Activated naive CD4-positive, alpha-beta T cell treated with anti-CD3 and anti-CD28 coated beads, Interleukin-2, amount 50 U/mL, for 24 hours (primary cell): ENCODE data around the gene MGRN1.

Source experiments
- H3K27ac Mint-ChIP-seq: one replicate; pipeline ENCODE4 v1.8.0; 2021; ENCODE audit warnings: mild to moderate bottlenecking, mixed read lengths
- H3K27me3 Mint-ChIP-seq: one replicate; pipeline ENCODE4 v1.8.0; 2021; ENCODE audit warnings: mixed read lengths
- H3K36me3 Mint-ChIP-seq: one replicate; pipeline ENCODE4 v1.8.0; 2021; ENCODE audit warnings: mixed read lengths
- H3K4me1 Mint-ChIP-seq: one replicate; pipeline ENCODE4 v1.8.0; 2021; ENCODE audit warnings: mixed read lengths
- H3K4me3 Mint-ChIP-seq: one replicate; pipeline ENCODE4 v1.8.0; 2021; ENCODE audit warnings: mild to moderate bottlenecking, mixed read lengths
- H3K9me3 Mint-ChIP-seq: one replicate; pipeline ENCODE4 v1.8.0; 2021; ENCODE audit warnings: mixed read lengths

The MGRN1 gene

GRCh38 chr16:4699046-4699556, 74.5 kb downstream of the MGRN1 start:
- H3K27me3 Mint-ChIP-seq = no peaks in the 10 kb centered on the region
- peaks cover 4% of the 10 kb centered on the region for H3K36me3 Mint-ChIP-seq
- H3K27ac Mint-ChIP-seq = no peak overlapping the region
- no peak overlapping the region for H3K4me3 Mint-ChIP-seq
- H3K4me1 Mint-ChIP-seq = peaks cover 8% of the 10 kb centered on the region
- H3K9me3 Mint-ChIP-seq = no peaks in the 10 kb centered on the region

- Mint-ChIP-seq H3K4me3 (no peak overlapping the region), H3K4me1 (peaks cover 2% of the 10 kb centered on the region), H3K36me3 (peaks cover 4% of the 10 kb centered on the region), H3K9me3 (no peaks in the 10 kb centered on the region), H3K27ac (no peak overlapping the region), H3K27me3 (no peaks in the 10 kb centered on the region)
These were observed 75.9 kb downstream of the MGRN1 start for GRCh38 chr16:4700380-4700996.

GRCh38 chr16:4700997-4701743, 76.5 kb downstream of the MGRN1 start:
- Mint-ChIP-seq H3K9me3 (no peaks in the 10 kb centered on the region), H3K4me1 (no peaks in the 10 kb centered on the region), H3K4me3 (no peak overlapping the region), H3K36me3 (peaks cover 4% of the 10 kb centered on the region), H3K27me3 (no peaks in the 10 kb centered on the region), H3K27ac (no peak overlapping the region)

- H3K4me3 Mint-ChIP-seq = no peak overlapping the region
- no peak overlapping the region for H3K27ac Mint-ChIP-seq
- H3K9me3 Mint-ChIP-seq = no peaks in the 10 kb centered on the region
- H3K36me3 Mint-ChIP-seq = peaks cover 5% of the 10 kb centered on the region
- H3K4me1 Mint-ChIP-seq = no peaks in the 10 kb centered on the region
- H3K27me3 Mint-ChIP-seq = no peaks in the 10 kb centered on the region
These were observed 77.3 kb downstream of the MGRN1 start for GRCh38 chr16:4701791-4702465.

GRCh38 chr16:4702466-4702808, 77.8 kb downstream of the MGRN1 start:
- no peaks in the 10 kb centered on the region for H3K9me3 Mint-ChIP-seq
- H3K27me3 Mint-ChIP-seq = no peaks in the 10 kb centered on the region
- no peak overlapping the region for H3K27ac Mint-ChIP-seq
- H3K4me3 Mint-ChIP-seq = no peak overlapping the region
- peaks cover 6% of the 10 kb centered on the region for H3K36me3 Mint-ChIP-seq
- no peaks in the 10 kb centered on the region for H3K4me1 Mint-ChIP-seq

GRCh38 chr16:4703906-4704305, 79.3 kb downstream of the MGRN1 start:
- no peaks in the 10 kb centered on the region for H3K27me3 Mint-ChIP-seq
- no peaks in the 10 kb centered on the region for H3K9me3 Mint-ChIP-seq
- peaks cover 6% of the 10 kb centered on the region for H3K36me3 Mint-ChIP-seq
- H3K4me1 Mint-ChIP-seq = no peaks in the 10 kb centered on the region
- no peak overlapping the region for H3K27ac Mint-ChIP-seq
- no peak overlapping the region for H3K4me3 Mint-ChIP-seq

- H3K4me3 Mint-ChIP-seq = no peak overlapping the region
- no peak overlapping the region for H3K27ac Mint-ChIP-seq
- peaks cover 8% of the 10 kb centered on the region for H3K36me3 Mint-ChIP-seq
These were observed 79.9 kb downstream of the MGRN1 start for GRCh38 chr16:4704491-4704890.

GRCh38 chr16:4704913-4705312, 80.3 kb downstream of the MGRN1 start:
- Mint-ChIP-seq H3K36me3 (peaks cover 8% of the 10 kb centered on the region), H3K9me3 (no peaks in the 10 kb centered on the region), H3K27ac (no peak overlapping the region), H3K4me1 (no peaks in the 10 kb centered on the region), H3K27me3 (no peaks in the 10 kb centered on the region), H3K4me3 (no peak overlapping the region)

More at GRCh38 chr16:4704491-4704890, 79.9 kb downstream of the MGRN1 start:
- Mint-ChIP-seq H3K9me3 (no peaks in the 10 kb centered on the region), H3K27me3 (no peaks in the 10 kb centered on the region), H3K4me1 (no peaks in the 10 kb centered on the region)

- H3K9me3 Mint-ChIP-seq = no peaks in the 10 kb centered on the region
- peaks cover 12% of the 10 kb centered on the region for H3K36me3 Mint-ChIP-seq
- peak overlapping the region; percentile 68 for H3K27ac Mint-ChIP-seq
- H3K4me1 Mint-ChIP-seq = no peaks in the 10 kb centered on the region
- H3K27me3 Mint-ChIP-seq = no peaks in the 10 kb centered on the region
- H3K4me3 Mint-ChIP-seq = no peak overlapping the region
These were observed 82.2 kb downstream of the MGRN1 start for GRCh38 chr16:4706871-4707270.

GRCh38 chr16:4709481-4709880, 84.9 kb downstream of the MGRN1 start:
- H3K4me1 Mint-ChIP-seq = peaks cover 4% of the 10 kb centered on the region
- no peak overlapping the region for H3K27ac Mint-ChIP-seq
- H3K27me3 Mint-ChIP-seq = no peaks in the 10 kb centered on the region
- peaks cover 14% of the 10 kb centered on the region for H3K36me3 Mint-ChIP-seq
- no peak overlapping the region for H3K4me3 Mint-ChIP-seq
- no peaks in the 10 kb centered on the region for H3K9me3 Mint-ChIP-seq

GRCh38 chr16:4713663-4714501, 89.3 kb downstream of the MGRN1 start:
- peaks cover 11% of the 10 kb centered on the region for H3K36me3 Mint-ChIP-seq
- no peaks in the 10 kb centered on the region for H3K27me3 Mint-ChIP-seq
- H3K27ac Mint-ChIP-seq = peak overlapping the region; percentile 23
- H3K4me3 Mint-ChIP-seq = no peak overlapping the region
- H3K9me3 Mint-ChIP-seq = no peaks in the 10 kb centered on the region
- peaks cover 4% of the 10 kb centered on the region for H3K4me1 Mint-ChIP-seq

- Mint-ChIP-seq H3K9me3 (no peaks in the 10 kb centered on the region), H3K36me3 (peaks cover 5% of the 10 kb centered on the region), H3K4me3 (no peak overlapping the region)
These were observed 90.4 kb downstream of the MGRN1 start for GRCh38 chr16:4714996-4715395.

GRCh38 chr16:4718466-4718865, 93.8 kb downstream of the MGRN1 start:
- H3K27ac Mint-ChIP-seq = no peak overlapping the region
- no peaks in the 10 kb centered on the region for H3K27me3 Mint-ChIP-seq
- no peaks in the 10 kb centered on the region for H3K9me3 Mint-ChIP-seq
- H3K4me3 Mint-ChIP-seq = no peak overlapping the region
- peaks cover 2% of the 10 kb centered on the region for H3K4me1 Mint-ChIP-seq
- H3K36me3 Mint-ChIP-seq = peaks cover under 1% of the 10 kb centered on the region

More at GRCh38 chr16:4714996-4715395, 90.4 kb downstream of the MGRN1 start:
- peaks cover 4% of the 10 kb centered on the region for H3K4me1 Mint-ChIP-seq
- H3K27ac Mint-ChIP-seq = no peak overlapping the region
- H3K27me3 Mint-ChIP-seq = no peaks in the 10 kb centered on the region

GRCh38 chr16:4723071-4723767, 98.6 kb downstream of the MGRN1 start:
- no peak overlapping the region for H3K27ac Mint-ChIP-seq
- H3K4me3 Mint-ChIP-seq = no peak overlapping the region
- no peaks in the 10 kb centered on the region for H3K9me3 Mint-ChIP-seq
- H3K4me1 Mint-ChIP-seq = no peaks in the 10 kb centered on the region
- H3K27me3 Mint-ChIP-seq = no peaks in the 10 kb centered on the region
- no peaks in the 10 kb centered on the region for H3K36me3 Mint-ChIP-seq
